ENCODE measurements around the gene SPOUT1. TPM values are rescaled to one million over a fixed set of nuclear protein-coding genes. Genes with fewer than 3 reads are reported as not detected.

Gene SPOUT1
- total and polyA plus RNA-seq, 2 of the 13 experiments (the other 11 are each of a cell fraction or from before 2014, with no cell fraction given), result 39.0 to 45.8 TPM

DNA sequence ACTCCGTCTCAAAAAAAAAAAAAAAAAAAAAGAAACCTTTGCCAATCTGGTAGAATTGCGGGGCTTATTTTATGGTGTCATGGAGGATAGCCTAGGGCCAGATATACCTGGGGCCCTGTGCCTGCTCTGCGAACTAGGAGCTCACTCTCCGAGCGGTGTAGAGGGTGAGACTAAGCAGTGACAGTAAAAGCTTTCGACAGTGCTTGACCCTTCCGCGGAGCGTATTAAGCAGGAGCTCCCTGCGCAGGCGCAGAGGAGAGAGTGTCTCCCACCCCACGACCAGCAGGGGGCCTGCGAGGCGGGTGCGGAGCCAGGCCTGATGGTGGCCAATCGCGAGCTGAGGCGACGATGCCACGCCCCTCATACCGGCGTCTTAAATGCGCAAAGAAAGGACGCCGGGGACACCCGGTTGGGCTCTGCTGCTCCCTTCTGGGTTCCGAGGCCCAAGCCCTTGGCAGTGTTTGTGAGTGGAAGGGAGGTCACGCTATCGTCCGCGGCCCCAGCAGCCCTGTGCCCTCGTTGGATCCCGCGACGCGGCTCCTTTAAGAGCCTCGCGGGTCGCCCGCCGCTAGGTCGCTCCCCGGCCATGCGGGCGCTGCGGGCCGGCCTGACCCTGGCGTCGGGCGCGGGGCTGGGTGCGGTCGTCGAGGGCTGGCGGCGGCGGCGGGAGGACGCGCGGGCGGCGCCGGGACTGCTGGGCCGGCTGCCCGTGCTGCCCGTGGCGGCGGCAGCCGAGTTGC, 11.3 kb downstream of the SPOUT1 start, which contains the start of gene ENDOG:
Gene ENDOG, plus strand, starts transcription at position 402 of the 740 bp plus-strand sequence. Its CDS starts 185 bp downstream, at position 587.
- Histone ChIP-seq H3K79me2 (ENCODE audit: insufficient read depth, low read length) (peaks cover 5% of the 10 kb centered on the region), H3K4me2 (ENCODE audit: low read depth, low read length) (peak within 1 kb of the TSS; percentile 93), H3K27me3 (ENCODE audit: control insufficient read depth in 1 of 2, insufficient read depth in 2 of 2, low read length in 2 of 2) (no peaks in the 10 kb centered on the region), H3K36me3 (replicated peaks in 1 of 2; ENCODE audit: control insufficient read depth in 1 of 2, insufficient read depth in 2 of 2, low read length in 2 of 2) (peaks cover 9 to 28% of the 10 kb centered on the region in 2 experiments), H3K27ac (ENCODE audit: extremely low read length, insufficient read depth, low read length) (peak within 1 kb of the TSS; percentile 77), H3K4me3 (replicated peaks in 1 of 3; ENCODE audit: insufficient read depth in 1 of 3, low read depth in 2 of 3, low read length in 3 of 3) (peak within 1 kb of the TSS; percentile 53 to 85 (median 80)), H3K9ac (ENCODE audit: insufficient read depth, low read depth, low read length) (peak within 1 kb of the TSS; percentile 74), H4K20me1 (ENCODE audit: insufficient read depth, low read length) (no peaks in the 10 kb centered on the region), H3K4me1 (ENCODE audit: insufficient read depth, low read length) (peaks cover 26% of the 10 kb centered on the region), H2AFZ (ENCODE audit: low read length) (peak within 1 kb of the TSS; percentile 70), H3K9me3 (ENCODE audit: low read length) (no peaks in the 10 kb centered on the region)
- CTCF ChIA-PET (ENCODE audit: low intra/inter-chr PET ratio, low total read pairs), result interaction anchor here (1.1 to 1.7 kb wide), 2 partner anchors 85 to 115 kb away, joined by 3 to 5 read pairs; no protein-coding TSS in a partner anchor
- BruUV-seq (replicated peaks), result TSS peak; percentile 68
- ATAC-seq (peak; percentile 84), DNase-seq (ENCODE audit: low spot score) (peak; percentile 94), FAIRE-seq (peak; percentile 96)
- POLR2A ChIA-PET, result interaction anchor here (0.7 to 3.2 kb wide), 26 partner anchors 9 to 220 kb away, joined by 3 to 46 read pairs (median 4); partner anchors contain the start of genes SH3GLB2, SPOUT1 and ZDHHC12
- intact Hi-C loops (cut with micrococcal nuclease; ENCODE audit: unreplicated experiment), result no loop called here
- 2% methylated on average over 26 of the region's 70 CpGs for WGBS (ENCODE audit: low lambda C conversion rate)
- in situ Hi-C loops (cut with HindIII; ENCODE audit: extremely low pct_ligation_motif_present, low pct_unique_long_range_greater_than_20kb), result no loop called here
- no peak for TF ChIP-seq EHMT2 (IDR thresholded peaks at IDR 0.05; ENCODE audit: borderline replicate concordance, low read depth, low read length)
- TF ChIP-seq, protein P1, sequence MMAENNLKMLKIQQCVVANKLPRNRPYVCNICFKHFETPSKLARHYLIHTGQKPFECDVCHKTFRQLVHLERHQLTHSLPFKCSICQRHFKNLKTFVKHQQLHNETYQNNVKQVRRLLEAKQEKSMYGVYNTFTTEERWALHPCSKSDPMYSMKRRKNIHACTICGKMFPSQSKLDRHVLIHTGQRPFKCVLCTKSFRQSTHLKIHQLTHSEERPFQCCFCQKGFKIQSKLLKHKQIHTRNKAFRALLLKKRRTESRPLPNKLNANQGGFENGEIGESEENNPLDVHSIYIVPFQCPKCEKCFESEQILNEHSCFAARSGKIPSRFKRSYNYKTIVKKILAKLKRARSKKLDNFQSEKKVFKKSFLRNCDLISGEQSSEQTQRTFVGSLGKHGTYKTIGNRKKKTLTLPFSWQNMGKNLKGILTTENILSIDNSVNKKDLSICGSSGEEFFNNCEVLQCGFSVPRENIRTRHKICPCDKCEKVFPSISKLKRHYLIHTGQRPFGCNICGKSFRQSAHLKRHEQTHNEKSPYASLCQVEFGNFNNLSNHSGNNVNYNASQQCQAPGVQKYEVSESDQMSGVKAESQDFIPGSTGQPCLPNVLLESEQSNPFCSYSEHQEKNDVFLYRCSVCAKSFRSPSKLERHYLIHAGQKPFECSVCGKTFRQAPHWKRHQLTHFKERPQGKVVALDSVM (CRISPR knock-in tag; IDR thresholded peaks at IDR 0.05), result 0 out of 2 replicates have a peak, but pooled peaks have one; percentile 11
- TF ChIP-seq, protein P2, sequence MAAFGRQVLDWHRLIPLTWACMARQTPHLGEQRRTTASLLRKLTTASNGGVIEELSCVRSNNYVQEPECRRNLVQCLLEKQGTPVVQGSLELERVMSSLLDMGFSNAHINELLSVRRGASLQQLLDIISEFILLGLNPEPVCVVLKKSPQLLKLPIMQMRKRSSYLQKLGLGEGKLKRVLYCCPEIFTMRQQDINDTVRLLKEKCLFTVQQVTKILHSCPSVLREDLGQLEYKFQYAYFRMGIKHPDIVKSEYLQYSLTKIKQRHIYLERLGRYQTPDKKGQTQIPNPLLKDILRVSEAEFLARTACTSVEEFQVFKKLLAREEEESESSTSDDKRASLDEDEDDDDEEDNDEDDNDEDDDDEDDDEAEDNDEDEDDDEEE (CRISPR knock-in tag; IDR thresholded peaks at IDR 0.05), result no peak
- TF ChIP-seq HOXA5 (CRISPR knock-in tag; IDR thresholded peaks at IDR 0.05), result no peak
- no peak for TF ChIP-seq SRSF9 (IDR thresholded peaks at IDR 0.05; ENCODE audit: borderline replicate concordance, insufficient read depth, low read depth, low read length, poor library complexity, severe bottlenecking)
- TF ChIP-seq, protein P3, sequence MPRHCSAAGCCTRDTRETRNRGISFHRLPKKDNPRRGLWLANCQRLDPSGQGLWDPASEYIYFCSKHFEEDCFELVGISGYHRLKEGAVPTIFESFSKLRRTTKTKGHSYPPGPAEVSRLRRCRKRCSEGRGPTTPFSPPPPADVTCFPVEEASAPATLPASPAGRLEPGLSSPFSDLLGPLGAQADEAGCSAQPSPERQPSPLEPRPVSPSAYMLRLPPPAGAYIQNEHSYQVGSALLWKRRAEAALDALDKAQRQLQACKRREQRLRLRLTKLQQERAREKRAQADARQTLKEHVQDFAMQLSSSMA (CRISPR knock-in tag; IDR thresholded peaks at IDR 0.05), result no peak
- no peak for TF ChIP-seq HDAC1 (CRISPR knock-in tag; IDR thresholded peaks at IDR 0.05)
- TF ChIP-seq KLF11 (CRISPR knock-in tag; IDR thresholded peaks at IDR 0.05), result 0 out of 2 replicates have a peak, but pooled peaks have one; percentile 29
- TF ChIP-seq, protein P4, sequence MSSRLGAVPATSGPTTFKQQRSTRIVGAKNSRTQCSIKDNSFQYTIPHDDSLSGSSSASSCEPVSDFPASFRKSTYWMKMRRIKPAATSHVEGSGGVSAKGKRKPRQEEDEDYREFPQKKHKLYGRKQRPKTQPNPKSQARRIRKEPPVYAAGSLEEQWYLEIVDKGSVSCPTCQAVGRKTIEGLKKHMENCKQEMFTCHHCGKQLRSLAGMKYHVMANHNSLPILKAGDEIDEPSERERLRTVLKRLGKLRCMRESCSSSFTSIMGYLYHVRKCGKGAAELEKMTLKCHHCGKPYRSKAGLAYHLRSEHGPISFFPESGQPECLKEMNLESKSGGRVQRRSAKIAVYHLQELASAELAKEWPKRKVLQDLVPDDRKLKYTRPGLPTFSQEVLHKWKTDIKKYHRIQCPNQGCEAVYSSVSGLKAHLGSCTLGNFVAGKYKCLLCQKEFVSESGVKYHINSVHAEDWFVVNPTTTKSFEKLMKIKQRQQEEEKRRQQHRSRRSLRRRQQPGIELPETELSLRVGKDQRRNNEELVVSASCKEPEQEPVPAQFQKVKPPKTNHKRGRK (CRISPR knock-in tag; IDR thresholded peaks at IDR 0.05), result no peak
- TF ChIP-seq JARID2 (CRISPR knock-in tag; IDR thresholded peaks at IDR 0.05; ENCODE audit: insufficient replicate concordance), result peak; percentile 26
- 0 out of 2 replicates have a peak, but pooled peaks have one; percentile 30 for TF ChIP-seq NAIF1 (CRISPR knock-in tag; IDR thresholded peaks at IDR 0.05; ENCODE audit: borderline replicate concordance)
- TF ChIP-seq, protein P5, sequence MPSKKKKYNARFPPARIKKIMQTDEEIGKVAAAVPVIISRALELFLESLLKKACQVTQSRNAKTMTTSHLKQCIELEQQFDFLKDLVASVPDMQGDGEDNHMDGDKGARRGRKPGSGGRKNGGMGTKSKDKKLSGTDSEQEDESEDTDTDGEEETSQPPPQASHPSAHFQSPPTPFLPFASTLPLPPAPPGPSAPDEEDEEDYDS (CRISPR knock-in tag; IDR thresholded peaks at IDR 0.05), result peak; percentile 100
- no peak; the same call in 1 of the 2 replicates for TF ChIP-seq ZNF678 (CRISPR knock-in tag; IDR thresholded peaks at IDR 0.05)
- TF ChIP-seq ZNF382 (CRISPR knock-in tag; IDR thresholded peaks at IDR 0.05; ENCODE audit: borderline replicate concordance), result no peak
- no peak for TF ChIP-seq ZNF781 (CRISPR knock-in tag; IDR thresholded peaks at IDR 0.05; ENCODE audit: borderline replicate concordance, not compliant biosample characterization)
- 0 out of 2 replicates have a peak, but pooled peaks have one; percentile 26 for TF ChIP-seq ZNF274 (CRISPR knock-in tag; IDR thresholded peaks at IDR 0.05)
- no peak for TF ChIP-seq ZNF263 (CRISPR knock-in tag; IDR thresholded peaks at IDR 0.05)
